NCI-H460 (cell line): Measurements from ENCODE around the gene AMIGO2. TPM values are rescaled to one million over a fixed set of nuclear protein-coding genes. Genes with fewer than 3 reads are reported as not detected.
A peak's percentile ranks its signal among the peaks of the same experiment; 100 is the strongest.

Experiments
- DNase-seq: peaks from one replicate; pipeline ENCODE4 v3.0.0-alpha.2; 2016; ENCODE audit warnings: low read depth; ENCODE audit errors: extremely low read depth
- total RNA-seq: library from RNA; depleted of rRNA; stranded (reverse); fragments of >200 nt; shearing (Covaris generic); gene quantifications from 2 replicates; pipeline ENCODE4 v1.2.3, GENCODE V29; 2014; rRNA removed

Gene AMIGO2
- total RNA-seq, 1 experiment from 2014 or later: 17.4 TPM

DNA sequence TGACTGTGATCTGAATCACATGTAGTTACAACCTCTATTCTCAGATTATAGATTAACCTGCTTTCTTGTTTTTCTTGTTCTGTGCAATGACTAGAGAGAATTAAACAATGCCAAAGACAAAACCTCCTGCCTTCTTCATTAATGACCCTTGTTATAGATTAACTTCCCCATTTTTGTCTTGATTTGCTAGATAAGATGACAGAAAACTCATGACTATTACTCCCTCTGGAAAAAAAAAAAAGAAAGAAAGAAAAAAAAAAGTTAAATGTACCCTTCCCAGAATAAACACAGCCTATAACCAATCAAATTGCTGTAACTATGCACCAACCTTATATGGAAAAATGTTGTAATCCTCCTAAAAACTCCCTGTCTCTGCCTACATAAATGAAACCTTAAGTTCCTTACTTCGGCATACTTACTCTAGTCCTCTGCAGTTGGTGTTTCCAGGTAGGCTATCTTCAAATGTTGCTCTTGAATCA, 41.5 kb downstream of the AMIGO2 start:
- no peak for DNase-seq

DNA sequence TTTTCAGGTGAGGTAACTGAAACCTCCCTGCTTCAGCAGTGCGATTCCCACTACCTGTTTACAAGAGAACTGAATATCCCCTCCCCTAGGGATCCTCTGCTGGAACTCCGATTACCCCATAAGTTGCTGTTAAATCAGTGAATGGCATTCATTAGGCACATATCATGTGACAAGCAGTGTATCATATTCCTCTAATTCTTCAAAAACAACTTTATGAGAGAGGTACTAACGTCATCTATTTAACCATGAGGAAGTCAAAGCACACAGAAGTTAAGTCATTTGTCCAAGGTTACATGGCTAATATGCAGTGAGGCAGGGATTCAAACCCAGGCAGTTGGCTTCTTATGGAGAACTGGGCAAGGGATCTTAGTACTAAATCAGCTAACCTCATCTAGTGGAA, 44.3 kb downstream of the AMIGO2 start:
- DNase-seq: no peak

DNA sequence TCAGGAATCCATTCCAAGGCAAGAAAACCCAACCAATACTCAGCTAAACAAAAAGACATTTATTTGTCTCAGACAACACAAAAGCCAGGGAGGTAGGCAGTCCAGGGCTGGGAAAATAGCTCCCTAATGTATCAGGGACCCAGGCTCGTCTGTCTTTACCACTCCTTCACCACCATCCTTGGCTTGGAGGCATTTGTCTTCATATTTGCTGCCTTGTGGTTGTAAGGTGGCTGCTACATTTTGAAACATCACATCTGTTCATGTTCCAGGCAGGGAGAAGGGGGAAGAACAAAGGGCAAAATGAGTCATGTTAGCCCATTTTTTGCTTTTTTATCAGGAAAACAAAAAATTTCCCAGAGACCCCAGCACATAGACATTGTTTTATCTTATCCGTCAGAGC, 45.1 kb downstream of the AMIGO2 start:
- DNase-seq: no peak

DNA sequence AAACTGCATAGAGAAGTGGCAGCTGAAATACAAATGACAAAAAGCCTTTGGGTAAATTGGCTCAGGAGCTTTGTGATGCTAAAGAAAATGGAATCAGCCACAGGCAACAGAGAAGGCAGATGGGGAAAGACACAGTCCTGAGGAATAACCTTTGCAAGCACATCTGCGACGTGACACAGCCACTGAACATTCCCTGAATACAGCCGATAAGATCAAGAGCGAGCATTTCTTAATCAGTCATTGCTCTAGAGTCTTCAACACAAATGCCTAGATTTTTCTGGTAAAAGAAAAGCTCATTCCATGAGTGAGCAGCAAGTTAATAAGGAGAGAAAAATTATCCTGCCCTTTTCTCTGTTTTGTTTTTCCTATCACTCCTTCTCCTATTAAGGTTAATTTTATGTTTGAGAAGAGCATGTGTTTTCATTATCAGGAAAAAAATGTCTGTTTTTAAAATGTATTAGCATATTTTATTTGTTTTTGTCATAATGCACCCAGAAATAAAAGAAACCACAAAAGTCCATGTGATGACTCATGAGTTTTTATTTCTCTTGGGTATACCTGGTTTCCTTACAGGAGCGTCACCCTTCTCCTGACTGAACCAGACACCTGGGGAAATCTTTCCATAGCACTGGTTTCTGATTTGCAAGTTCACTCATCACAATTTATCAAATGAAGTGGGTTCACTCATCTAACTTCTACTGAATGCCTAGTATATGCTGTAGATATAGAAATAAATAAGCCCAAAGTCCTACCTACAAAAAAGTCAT, 45.8 kb downstream of the AMIGO2 start:
- no peak for DNase-seq

DNA sequence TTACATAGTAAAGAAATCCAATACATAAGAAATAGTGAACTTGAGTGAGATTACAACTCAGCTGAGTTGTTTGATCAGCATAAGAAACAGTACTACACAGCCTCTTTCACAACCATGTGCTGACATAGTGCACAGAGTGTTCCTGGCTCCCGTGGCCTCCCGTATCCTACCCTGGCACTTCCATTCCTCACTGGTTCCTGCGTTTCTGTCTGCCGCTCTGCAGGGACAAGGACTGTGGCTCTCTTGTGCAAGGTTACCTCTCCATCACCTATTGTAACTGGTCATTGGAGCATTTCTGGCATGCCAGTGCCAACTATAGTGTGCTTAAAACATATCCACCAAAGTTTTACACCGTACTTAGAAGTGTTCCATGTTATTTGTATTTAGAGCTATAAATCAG, 46.7 kb downstream of the AMIGO2 start:
- no peak for DNase-seq

DNA sequence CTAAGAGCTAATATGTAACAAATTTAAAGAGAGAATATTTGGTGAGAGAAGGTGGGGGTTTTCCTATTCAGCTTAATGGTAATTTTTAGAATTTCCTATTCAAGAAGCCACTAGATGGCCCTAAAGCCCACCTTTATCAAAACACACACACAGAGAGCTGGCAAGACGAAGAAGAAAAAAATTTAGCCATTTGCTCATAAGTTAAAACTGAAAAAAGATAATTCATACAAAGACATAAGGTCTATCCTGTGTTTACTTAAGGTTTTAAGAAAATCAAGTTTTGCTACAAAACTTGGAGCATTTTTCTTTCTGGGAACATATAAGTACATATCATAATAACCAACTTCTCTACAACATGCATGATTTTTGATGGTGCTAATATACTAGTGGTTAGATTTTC, 47.1 kb downstream of the AMIGO2 start:
- DNase-seq: peak; percentile 49

DNA sequence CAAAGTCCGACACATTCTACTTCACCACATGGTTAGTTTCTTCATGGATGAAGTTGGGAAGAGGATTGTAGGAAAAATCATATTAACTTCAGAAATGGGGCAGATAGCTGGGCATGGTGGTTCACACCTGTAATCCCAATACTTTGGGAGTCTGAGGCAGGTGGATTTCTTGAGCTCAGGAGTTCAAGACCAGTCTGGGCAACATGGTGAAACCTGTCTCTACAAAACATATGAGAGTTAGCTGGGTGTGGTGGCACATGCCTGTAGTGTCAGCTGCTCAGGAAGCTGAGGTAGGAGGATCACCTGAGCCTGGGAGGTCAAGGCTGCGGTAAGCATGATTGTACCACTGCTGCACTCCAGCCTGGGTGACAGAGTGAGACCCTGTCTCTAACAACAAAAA, 49.9 kb downstream of the AMIGO2 start:
- DNase-seq: no peak

DNA sequence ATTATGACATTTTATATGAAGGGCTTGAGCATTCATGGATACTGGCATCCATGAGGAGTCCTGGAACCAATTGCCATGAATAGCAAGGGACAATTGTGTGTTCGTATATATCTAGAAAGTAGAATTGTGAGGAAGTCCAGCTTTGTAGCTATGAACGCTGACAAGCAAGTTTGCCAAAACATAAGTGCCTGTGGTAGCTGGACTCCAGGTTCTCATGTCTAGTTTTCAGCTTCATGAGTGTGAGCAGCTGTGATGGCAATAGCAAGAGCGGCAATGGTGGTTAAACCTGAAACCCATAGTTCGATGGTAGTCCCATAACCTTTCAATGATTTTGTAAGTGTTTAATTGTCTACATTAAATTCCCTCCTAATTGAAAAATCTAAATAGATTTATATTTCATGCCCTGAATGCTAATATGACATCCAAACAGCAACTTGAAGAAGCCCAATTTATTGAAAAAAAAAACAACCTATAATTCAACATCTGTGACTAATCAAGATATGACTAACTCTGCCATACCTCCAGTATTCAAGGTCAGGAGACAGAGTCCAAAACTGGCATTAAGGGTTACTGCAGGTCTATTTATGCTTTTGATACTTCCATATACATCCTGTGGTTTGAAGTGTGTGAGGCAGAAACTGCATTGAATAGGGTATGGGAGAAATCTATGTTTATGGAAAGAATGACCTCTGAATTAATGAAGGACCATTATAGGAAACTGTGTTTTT, 50.6 kb downstream of the AMIGO2 start:
- no peak for DNase-seq

DNA sequence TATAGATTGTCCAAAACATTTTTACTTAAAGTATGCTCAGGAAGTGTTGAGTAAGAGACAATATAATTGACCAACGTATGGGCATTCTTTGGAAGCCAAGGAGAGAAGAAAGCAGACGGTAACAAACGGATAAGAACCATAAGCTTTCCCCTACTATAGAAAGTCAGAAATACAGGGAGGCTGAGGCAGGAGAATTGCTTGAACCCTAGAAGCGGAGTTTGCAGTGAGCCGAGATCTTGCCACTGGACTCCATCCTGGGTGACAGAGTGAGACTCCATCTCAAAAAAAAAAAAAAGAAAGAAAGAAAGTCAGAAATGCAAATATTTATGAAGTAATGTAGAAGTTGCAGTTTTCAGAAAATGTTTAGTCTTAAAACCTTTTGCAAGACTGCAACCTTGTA, 51.6 kb downstream of the AMIGO2 start:
- DNase-seq: no peak

Other genes with a start within 250 kb of the AMIGO2 start
- gene PCED1B, start 338 bp downstream of the AMIGO2 start, total RNA-seq: 1.8 and 2.5 TPM in 2 replicates